Measurements from ENCODE around the gene SPATA32.

The SPATA32 gene

DNA sequence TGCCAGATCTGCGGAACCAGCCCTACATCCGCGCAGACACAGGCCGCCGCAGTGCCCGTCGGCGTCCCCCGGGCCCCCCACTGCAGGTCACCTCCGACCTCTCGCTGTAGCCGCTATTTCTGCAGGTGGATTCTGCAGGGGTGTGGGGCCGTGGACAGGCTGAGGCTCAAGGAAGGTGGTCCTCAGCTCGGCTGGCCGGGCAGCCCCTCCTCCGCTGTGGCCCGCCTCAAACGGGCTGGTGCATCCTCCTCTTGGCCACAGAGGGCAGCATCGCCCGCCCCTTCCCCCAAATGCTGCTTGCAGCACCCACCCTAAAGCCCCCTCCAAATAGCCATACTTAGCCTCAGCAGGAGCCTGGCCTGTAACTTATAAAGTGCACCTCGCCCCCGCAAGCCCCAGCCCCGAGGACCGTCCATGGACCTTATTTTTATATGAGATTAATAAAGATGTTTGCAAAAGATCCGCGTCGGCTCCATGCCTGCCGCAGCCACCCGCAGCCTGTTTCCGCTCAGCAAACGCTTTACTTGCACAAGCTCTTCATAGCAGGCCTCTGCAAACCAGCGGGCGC is 14.9 kb downstream of the SPATA32 start:
- no peak for DNase-seq (ENCODE audit: low read depth)

DNA sequence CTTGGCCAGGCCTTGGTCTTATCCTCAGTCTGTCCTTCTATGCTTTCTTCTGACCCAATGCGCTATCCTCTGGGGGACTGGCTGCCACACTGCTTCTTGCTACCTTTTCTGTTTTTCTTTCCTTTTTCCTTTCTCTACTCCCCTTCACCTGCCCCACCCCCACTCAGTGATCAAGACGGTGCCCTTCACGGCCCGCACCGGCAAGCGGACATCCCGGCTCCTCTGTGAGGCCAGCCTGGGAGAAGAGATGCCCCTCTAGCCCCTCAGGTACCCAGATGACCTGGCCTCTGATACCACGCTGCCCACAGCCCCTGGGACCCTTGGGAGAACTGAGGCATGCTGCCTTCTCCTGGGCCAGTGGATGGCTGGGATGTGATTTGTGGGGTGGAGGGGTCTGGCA is 15.6 kb downstream of the SPATA32 start:
- no peak for DNase-seq (ENCODE audit: low read depth)

DNA sequence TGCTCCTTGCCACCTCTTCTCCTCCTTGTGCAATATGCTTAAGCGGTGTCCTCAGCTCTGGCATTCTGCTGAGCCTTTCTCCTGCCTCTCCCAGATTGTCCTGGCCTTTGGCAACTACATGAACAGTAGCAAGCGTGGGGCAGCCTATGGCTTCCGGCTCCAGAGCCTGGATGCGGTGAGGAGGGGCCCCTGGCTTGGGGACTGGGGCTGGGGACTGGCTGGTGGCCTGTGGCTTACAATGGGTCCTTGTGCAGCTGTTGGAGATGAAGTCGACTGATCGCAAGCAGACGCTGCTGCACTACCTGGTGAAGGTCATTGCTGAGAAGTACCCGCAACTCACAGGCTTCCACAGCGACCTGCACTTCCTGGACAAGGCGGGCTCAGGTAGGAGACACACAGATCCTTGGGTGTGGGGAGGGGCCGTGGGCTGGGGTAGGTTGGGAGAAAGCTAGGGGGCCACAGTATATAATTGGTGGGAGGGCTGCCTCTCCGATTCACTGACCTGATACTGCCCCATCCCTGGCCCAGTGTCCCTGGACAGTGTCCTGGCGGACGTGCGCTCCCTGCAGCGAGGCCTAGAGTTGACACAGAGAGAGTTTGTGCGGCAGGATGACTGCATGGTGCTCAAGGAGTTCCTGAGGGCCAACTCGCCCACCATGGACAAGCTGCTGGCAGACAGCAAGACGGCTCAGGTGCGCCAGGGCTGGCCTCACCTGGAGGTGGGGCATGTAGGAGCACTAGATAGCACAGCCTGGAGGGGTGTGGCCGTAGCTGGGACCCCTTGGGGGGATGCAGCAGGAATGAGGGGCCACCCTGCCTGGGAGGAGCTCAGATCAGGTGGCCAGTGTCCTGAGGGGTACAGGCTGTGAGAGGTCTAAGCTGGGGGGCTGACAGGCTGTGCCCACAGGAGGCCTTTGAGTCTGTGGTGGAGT is 16.9 kb downstream of the SPATA32 start:
- no peak for DNase-seq (ENCODE audit: low read depth)

DNA sequence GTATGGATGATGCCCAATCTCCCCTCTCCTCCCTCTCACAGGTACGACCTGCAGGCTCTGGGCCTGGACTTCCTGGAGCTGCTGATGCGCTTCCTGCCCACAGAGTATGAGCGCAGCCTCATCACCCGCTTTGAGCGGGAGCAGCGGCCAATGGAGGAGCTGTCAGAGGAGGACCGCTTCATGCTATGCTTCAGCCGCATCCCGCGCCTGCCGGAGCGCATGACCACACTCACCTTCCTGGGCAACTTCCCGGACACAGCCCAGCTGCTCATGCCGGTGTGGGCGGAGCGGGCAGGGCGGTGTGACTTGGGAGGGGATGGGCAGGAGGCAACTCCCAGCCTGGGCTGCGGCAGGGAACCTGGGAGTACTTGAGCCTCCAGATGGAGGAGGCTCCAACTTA is 18.1 kb downstream of the SPATA32 start:
- no peak for DNase-seq (ENCODE audit: low read depth)

DNA sequence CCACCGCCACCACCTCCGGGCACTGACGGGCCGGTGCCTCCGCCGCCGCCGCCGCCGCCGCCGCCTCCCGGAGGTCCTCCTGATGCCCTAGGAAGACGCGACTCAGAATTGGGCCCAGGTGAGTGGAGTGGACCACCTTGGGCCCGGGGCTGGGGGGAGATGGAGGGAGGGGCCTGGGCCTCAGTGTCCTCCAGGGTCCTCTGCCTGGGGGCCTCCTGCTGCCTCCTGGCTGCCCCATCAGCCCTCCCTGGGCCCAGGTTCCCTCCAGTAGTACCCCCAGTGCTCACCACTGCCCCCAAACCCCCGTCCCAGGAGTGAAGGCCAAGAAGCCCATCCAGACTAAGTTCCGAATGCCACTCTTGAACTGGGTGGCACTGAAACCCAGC is 19.9 kb downstream of the SPATA32 start:
- no peak for DNase-seq (ENCODE audit: low read depth)

DNA sequence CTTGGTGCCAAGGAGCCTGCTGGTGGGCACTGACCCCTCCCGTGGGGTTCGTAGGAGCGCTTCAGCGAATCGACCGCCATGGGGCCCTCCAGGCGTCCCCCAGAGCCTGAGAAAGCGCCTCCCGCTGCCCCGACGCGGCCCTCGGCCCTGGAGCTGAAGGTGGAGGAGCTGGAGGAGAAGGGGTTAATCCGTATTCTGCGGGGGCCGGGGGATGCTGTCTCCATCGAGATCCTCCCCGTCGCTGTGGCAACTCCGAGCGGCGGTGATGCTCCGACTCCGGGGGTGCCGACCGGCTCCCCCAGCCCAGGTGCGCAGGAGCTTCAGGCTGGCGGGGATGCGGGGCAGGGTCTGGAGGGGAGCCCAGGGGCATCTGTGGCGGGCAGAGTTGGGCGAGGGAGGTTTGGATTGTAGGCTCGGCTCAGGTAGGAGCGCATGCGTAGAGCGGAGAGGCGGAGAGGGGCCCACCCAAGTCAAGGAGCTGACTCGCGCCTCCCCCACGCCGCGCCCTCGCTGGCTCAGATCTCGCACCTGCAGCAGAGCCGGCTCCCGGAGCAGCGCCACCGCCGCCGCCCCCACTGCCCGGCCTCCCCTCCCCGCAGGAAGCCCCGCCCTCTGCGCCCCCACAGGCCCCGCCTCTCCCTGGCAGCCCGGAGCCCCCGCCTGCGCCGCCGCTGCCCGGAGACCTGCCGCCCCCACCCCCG is 20.4 kb downstream of the SPATA32 start:
- no peak for DNase-seq (ENCODE audit: low read depth)

DNA sequence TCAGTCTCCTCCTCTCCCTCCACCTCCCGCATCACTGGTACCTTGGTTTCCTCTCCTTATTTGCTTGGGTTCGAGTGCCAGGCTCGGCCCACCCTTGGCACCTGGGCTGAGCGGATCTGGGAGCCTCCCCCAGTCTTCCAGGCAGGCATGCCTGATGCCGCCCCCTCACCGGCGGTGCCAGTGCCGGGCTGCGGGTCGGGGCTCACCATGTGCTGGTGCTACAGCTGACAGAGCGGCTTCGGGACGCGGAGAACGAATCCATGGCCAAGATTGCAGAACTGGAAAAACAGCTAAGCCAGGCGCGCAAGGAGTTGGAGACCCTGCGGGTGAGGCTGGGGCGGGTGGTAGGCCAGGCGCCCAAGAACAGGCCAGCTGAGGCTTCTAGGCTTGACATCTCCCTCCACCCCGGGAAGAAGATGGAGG is 21.0 kb downstream of the SPATA32 start:
- DNase-seq (ENCODE audit: low read depth), result no peak

DNA sequence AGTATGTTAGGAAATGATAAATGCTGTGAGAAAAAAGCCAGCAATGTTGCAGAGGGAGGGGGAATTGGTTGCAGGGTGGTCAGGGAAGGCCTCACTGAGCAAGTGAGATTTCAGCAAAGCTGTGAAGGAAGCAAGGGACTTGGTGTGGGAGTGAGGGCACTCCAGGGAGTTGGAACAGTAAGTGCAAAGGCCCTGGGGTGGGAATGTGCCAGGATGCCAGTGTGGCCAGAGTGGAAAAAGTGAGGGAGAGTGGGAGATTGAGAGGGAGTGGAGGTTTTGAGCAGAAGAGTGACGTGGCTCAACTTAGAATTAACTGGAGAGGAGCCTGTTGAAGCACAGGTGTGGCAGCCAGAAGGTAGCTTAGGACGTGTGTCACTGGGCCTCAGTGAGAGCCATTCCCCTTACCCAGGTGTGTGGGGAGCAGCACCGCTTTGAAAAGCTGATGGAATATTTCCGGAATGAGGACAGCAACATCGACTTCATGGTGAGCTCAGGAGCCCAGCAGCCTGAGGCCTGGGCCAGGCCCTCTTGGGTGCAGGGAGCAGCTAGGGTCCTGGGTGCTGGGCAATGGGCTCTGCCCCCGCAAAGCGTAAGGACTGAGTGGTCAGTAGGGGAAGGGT is 23.6 kb downstream of the SPATA32 start:
- no peak for DNase-seq (ENCODE audit: low read depth)

DNA sequence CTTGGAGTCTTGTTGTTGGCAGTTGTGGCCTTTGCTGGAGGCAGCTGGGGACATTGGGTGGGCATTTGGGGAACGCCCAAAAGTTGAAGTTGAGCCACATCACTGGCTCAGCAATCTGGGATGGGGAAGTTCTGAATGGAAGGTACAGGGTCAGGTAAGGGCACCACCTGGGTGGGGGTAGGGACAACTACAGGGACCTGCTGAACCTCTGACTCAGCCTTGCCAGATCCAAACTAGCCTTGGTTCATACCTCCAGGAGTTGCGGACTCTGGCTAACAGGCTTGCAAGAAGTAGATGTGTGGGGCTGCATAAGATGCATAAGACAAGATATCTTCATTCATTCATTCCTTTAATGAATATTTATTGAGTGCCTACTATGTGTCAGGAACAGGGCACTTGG is 24.2 kb downstream of the SPATA32 start:
- DNase-seq (ENCODE audit: low read depth), result no peak

DNA sequence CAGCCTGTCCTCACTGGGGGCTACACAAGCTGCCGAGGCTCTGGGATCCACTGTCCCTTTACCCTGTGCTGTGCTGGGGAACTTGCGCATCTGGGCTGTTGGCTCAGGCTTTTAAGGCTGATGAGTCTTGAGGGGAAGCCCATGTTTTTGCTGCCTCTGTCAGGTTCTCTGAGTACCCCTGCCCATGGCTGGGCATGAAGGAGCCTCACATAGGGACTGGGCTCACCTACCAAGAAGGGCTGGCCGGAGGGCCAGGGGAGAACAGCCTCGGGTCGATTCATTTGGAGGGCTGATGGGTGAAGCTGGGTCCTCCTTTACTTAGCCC is 25.6 kb downstream of the SPATA32 start:
- DNase-seq (ENCODE audit: low read depth), result no peak

DNA sequence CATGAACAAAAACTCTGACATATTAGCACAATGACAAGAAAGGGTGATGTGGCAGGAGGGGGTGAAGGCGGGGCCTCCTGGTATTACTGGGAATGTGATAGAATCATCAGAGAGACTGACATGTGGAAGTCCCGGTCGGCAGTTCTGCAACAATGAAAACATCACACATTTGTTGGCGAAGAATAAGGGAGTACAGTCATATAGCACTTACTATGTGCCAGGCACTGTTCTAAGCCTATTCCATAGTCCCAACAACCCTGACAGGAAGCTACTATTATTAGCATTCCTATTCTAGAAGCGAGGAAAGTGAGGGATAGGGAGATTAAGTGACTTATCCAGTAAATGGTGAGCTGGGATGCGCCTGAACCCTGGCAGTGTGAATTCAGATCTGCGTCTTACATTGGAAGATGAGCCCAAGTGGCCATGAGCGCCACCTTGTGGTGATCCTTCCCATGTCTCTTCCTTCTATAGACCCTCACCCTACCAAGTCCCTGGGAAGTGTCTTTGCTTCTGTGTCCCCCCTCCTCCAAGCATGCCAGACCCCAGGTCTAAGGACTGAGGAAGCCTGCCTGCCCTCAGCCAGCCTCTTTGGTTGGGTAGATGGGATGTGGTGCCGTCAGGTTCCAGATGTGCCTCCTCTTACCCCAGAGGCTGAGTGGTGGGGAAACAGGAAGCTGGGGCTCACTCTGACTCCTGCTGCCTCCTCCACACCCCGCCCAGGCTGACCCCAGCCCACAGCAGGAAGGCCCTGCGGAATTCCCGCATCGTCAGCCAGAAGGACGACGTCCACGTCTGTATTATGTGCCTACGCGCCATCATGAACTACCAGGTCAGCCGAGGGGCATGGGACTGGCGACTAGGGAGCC is 26.2 kb downstream of the SPATA32 start:
- peak; percentile 65 for DNase-seq (ENCODE audit: low read depth)

DNA sequence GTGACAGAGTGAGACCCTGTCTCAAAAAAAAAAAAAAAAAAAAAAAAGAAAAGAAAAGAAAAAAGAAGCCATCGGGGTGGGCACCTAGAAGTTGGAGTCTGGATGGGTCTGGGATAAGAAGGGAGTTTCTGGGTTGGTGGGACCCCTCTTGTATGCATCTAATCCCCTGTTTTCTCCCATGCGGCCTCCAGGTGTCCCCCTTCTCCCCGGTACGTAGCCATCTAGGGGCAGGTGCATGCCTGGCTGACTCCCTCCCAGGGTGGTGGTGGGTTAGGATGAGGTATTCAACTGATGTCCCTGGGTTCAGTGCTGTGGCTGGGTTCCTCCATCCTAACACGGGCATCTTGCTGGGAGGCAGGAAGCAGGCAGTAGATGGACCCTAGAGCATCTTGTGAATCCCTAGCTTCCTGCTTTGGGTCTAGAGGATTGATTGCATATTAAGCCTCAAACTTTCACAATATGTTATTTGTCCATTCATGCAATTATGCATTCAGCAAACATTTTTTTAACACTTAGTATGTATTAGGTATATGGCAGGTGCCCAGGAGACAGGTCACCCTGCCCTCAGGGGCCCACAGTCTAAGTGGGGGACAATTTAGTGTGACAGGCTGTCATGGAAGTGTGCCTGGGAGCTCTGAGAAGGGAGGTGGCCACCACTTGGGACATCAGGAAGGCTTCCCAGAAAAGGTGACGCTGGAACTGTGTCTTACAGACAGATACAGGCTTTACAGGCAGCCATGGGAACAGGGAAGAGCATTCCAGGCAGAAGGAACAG is 27.1 kb downstream of the SPATA32 start:
- DNase-seq (ENCODE audit: low read depth), result peak; percentile 41

DNA sequence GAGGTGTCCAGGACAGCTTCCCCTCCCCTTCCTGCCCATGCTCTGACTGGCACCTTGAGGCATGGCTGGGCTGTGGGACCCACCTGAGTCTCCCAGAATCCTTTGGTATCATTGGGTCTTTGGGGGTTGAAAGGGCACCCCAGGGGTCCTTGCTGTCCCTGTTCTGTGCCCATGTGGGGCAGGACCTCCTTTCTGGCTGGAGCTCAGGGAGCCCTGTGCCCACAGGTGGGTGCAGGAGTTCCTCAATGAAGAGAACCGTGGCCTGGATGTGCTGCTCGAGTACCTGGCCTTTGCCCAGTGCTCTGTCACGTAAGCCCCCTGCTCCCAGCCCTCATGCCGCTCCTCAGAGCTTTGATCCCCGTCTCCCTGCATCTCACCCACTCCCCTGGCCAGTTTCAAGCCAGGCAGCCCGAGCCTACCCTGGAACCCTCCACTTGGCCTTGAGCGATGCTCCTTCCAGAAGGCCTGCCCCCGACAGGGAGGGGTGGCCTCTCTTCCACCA is 28.4 kb downstream of the SPATA32 start:
- DNase-seq (ENCODE audit: low read depth), result no peak

DNA sequence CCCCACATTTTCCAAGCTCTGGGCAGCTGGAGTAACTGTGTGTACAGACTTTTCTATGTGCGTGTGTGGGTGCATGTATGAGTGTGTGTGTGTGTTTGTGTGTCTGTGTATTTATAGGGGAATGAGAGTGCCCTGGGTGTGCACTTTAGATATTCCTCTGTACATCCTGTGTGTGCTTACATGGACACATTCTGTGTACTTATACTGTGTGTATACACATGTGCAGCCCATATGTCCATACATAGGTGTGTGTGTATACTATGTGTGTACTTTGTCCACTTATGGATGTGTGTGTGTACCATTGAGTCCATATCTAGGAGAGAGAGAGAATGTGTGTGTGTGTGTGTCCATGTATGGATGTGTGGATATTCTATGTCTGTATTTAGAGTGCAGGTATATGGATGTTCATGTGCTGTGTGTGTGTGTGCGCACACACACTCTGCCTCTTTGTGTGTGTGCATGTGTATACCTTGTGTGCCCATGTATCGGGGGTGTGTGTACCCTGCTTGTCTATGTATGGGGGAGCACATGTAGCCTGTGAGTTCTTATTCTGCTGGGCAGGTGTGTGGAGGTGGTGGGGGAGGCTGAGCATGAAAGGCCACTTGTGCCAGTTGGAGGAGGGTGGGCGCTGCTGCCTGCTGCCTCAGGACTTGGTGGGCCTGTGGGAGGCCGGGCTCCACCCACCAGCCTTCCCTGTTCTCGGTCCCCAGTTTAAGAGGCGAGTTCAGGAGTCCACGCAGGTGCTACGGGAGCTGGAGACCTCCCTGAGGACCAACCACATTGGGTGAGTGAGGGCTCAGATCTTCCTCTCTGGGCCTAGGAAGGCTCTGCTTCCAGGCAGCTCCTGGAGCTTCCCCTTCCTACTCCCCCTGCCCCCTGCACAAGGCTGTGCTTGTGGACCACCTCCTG is 29.1 kb downstream of the SPATA32 start:
- DNase-seq (ENCODE audit: low read depth), result no peak

DNA sequence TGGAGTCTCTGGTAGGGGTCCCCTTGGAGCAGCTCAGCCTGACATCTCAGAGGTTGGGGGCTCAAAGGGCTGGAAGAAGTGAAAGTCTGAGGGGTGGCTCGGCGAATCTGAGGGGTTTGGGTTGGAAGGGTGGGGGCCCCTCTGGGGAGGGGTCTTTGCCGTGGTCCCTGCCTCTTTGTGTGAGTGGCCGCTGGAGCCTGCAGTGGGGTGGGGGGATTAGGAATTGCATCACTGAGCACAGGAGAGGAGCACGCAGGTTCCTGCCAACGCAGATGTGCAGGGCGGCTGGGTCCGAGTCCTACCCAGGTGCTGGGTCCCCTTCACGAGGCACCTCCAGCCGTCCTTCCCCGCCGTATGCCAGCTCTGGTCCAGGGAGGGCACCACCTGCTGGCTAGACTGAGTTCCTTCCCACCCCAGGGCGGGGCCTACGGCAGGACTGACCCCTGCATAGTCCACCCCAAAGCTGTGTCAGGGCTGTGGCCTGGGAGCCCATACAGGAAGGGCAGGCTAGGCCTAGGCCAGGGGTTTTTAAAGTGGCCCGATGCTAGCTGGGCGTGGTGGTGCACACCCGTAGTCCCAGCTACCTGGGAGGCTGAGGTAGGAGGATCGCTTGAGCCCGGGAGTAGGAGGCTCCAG is 30.3 kb downstream of the SPATA32 start:
- DNase-seq (ENCODE audit: low read depth), result no peak

DNA sequence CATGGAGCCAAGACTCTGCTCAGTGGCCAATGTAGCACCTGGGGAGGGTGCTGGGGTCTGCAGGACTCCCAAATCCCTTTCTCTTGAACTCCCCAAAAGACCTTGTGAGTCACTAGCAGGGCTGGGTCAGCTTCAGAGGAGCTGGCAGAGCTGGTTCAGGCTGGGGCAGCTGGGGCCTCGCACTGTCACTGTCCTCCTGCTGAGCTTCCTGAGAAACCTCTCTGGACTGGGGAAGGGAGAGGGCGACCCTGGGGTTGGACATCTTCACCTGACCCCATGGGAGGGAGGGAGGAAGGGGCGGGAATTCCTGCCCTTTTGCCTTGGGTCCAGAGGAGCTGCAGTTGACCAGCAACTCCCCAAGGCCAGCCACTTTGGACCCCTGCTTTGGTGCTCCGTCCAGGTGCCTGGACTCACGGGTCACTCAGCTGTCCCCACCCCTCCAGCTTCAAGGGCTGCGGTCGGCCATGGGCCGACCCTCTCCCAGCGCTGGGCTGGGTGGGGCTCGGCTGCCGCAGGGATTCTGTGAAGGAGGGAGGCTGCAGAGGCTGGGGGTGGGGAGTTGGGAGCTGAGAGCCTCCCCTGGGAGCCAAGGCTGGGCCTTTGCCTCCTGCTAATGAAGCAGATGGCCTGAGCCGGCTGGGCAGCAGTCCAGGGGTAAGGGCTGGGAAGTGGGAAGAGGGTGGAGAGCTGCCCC is 31.0 kb downstream of the SPATA32 start:
- DNase-seq (ENCODE audit: low read depth), result no peak

DNA sequence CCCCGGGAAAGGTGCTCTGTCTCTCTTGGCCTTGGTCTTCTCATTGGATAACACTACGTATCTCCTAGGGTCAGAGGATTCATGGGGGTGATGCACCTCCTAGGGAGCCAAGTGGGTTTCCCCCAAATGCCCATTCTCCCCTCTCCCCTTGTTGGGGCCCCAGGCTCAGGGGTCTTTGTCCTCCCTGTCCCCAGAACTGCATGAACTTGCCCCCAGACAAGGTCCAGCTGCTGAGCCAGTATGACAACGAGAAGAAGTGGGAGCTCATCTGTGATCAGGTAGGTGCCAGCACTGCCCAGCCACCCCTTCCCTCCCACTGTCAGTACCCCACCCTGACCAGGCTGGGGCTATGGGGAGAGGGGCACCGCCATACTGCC is 31.5 kb downstream of the SPATA32 start:
- DNase-seq (ENCODE audit: low read depth), result no peak

DNA sequence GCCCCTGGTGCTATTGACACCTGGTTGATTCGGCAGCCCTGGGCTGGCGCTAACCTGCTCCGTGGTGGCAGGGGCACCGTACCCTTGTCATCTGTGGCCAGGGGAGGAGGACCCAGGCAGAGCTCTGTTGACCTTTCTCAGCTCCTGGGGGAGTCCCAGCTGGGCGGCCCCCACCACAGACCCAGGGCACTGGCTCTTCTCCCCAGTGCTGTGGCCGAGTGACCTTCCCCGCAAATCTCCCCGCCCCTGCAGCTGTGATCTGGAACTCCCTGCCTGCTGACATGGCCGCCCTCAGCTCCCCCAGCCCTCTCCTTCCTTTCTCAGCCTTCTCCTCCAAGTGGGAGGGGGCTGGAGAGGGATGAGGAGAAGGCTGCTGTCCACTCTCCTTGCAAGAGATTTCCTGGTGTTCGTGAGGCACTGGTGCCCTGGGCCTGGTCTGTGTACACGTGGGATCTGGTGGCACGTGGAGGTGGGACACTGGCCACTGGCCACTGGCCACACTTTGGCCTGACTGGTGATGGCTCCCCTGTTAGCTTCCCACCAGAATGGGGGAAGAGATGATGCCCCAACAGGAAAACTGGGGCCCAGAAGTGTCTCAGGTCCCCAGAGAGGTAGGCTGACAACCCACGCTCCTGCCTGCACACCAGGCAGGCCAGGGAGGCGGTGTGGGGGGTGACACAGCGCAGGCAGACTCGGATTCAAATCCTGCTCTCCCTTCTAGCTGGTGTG is 32.0 kb downstream of the SPATA32 start:
- peak; percentile 35 for DNase-seq (ENCODE audit: low read depth)
